ENCODE data around the gene RCSD1.

The RCSD1 gene

DNA sequence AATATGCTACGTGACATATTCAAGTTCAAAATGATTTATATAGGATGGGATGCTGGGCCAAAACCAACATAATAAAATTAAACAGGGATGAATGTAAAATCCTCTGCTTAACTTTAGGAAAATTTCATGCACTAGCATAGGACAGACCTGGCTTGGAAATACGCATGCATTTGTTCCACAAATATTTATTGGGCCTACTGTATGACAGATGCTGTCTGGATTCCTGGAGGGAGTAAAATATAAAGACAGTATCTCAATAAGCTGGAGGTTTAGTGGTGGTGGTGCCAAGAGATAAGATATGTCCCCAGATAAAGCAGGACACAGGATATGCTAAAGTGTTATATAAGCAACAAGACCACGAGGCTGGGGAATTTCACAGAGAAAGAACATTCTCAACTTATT, 15.1 kb downstream of the RCSD1 start:
- no peak for DNase-seq (ENCODE audit: low spot score)
- TF ChIP-seq, protein P1, sequence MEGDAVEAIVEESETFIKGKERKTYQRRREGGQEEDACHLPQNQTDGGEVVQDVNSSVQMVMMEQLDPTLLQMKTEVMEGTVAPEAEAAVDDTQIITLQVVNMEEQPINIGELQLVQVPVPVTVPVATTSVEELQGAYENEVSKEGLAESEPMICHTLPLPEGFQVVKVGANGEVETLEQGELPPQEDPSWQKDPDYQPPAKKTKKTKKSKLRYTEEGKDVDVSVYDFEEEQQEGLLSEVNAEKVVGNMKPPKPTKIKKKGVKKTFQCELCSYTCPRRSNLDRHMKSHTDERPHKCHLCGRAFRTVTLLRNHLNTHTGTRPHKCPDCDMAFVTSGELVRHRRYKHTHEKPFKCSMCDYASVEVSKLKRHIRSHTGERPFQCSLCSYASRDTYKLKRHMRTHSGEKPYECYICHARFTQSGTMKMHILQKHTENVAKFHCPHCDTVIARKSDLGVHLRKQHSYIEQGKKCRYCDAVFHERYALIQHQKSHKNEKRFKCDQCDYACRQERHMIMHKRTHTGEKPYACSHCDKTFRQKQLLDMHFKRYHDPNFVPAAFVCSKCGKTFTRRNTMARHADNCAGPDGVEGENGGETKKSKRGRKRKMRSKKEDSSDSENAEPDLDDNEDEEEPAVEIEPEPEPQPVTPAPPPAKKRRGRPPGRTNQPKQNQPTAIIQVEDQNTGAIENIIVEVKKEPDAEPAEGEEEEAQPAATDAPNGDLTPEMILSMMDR (IDR thresholded peaks at IDR 0.05; ENCODE audit: extremely low read depth, insufficient read depth, missing control alignments): no peak
- in situ Hi-C loops (cut with MboI; ENCODE audit: low pct_unique_long_range_greater_than_20kb, low sequenced_read_pairs, unreplicated experiment): no loop called here

DNA sequence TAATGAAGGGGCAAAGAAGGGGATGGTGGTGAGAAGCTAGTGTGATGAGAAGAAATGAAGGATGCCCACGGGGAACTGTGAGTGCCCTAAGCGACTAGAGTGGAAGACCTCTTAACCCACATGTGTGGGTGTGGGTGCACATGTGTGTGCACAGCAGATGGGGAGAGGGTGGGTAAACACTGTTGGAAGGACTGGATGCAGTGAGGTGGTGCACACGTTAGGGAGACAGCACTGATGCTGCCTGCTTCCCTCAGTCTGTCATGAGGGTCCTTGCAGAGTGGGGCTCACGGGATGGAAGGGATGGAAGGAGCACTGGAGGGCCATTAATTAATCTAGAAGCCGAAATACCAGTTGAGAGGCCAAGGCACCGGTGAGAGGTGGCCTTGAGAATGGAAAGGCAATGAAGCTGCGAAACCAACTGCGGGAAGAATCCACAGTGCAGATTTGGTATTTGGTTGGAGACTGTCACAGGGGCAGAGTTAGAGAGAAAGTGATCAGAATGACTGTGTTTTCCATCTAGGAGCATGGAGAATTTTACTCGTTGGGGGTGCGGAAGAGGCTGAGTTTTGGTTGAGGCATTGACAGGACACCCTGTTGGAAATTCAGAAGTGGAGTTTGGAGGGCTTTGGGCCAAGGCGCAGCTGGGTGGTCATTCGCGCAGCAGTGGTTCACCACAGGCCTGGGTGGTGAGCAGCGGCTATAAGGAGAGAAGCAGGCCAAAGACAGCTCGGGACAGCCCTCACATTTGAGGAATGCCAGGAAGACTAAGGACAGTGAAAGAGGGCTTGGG, 15.8 kb downstream of the RCSD1 start:
- TF ChIP-seq, protein P1 (IDR thresholded peaks at IDR 0.05; ENCODE audit: extremely low read depth, insufficient read depth, missing control alignments): no peak
- no peak for DNase-seq (ENCODE audit: low spot score)
- in situ Hi-C loops (cut with MboI; ENCODE audit: low pct_unique_long_range_greater_than_20kb, low sequenced_read_pairs, unreplicated experiment): no loop called here

DNA sequence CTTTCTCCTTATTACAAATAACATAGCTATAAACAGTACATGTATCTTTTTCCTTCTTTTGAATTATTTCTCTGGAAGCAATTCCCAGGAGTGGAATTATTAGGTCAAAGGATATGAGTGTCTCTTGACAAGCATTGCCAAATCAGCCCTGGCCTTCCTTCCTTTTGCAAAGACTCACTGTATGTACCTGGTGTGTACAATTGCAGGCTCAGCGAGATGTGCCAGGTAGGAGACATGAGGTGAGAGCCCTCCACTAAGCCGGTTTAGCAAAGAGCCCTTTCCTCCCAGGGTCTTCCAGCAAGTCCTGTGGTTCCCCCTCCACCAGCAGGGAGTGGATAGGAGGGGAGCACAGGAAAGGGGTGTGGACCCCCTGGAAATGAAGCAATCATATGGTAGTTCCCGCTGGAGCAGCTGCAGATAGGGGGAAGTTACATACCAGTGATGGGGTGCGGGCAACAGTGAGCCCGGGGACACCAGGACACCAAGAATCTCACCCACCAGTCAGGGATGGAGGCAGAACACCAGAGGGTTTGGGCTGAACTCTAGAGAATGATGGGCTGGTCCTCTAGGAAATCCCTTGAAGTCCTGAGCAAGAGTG, 18.3 kb downstream of the RCSD1 start:
- TF ChIP-seq, protein P1 (IDR thresholded peaks at IDR 0.05; ENCODE audit: extremely low read depth, insufficient read depth, missing control alignments): no peak
- in situ Hi-C loops (cut with MboI; ENCODE audit: low pct_unique_long_range_greater_than_20kb, low sequenced_read_pairs, unreplicated experiment): no loop called here
- DNase-seq (ENCODE audit: low spot score): no peak

DNA sequence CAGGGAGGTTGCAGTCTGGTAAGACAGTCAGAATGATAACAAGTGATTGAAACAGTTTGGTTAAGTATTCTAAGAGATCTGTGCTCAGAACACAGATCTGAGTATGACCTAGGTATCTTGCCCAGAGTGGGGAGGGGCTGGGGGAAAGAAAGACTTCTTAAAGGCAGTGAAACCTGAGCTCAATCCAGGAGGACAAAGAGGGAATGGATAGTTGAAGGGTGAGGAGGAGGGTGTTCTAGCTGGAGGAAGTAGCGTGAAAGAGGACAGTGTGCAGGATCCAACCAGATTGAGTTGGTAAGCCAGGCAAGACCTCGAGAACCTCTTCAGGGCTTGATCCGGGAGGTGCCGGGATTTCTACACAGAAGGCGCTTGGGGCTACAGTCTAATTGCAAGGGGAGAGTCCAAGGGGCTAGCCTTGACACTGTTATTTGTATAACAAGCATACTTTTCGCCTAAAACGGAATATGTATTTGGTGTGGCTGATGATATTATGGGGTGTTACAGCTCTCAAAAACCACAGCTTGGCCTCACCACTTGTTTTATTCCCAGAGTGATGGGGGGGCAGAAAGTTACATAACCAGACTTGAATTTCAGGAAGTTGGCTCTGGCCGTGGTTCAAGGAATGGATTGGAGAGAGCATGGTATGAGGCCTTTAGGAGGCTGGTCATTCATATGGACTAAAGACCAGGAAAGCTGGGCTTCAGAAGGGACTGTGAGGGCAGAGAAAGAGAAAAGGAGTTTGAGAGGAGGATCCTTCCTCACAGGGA, 19.1 kb downstream of the RCSD1 start:
- TF ChIP-seq, protein P1 (IDR thresholded peaks at IDR 0.05; ENCODE audit: extremely low read depth, insufficient read depth, missing control alignments): no peak
- no peak for DNase-seq (ENCODE audit: low spot score)

DNA sequence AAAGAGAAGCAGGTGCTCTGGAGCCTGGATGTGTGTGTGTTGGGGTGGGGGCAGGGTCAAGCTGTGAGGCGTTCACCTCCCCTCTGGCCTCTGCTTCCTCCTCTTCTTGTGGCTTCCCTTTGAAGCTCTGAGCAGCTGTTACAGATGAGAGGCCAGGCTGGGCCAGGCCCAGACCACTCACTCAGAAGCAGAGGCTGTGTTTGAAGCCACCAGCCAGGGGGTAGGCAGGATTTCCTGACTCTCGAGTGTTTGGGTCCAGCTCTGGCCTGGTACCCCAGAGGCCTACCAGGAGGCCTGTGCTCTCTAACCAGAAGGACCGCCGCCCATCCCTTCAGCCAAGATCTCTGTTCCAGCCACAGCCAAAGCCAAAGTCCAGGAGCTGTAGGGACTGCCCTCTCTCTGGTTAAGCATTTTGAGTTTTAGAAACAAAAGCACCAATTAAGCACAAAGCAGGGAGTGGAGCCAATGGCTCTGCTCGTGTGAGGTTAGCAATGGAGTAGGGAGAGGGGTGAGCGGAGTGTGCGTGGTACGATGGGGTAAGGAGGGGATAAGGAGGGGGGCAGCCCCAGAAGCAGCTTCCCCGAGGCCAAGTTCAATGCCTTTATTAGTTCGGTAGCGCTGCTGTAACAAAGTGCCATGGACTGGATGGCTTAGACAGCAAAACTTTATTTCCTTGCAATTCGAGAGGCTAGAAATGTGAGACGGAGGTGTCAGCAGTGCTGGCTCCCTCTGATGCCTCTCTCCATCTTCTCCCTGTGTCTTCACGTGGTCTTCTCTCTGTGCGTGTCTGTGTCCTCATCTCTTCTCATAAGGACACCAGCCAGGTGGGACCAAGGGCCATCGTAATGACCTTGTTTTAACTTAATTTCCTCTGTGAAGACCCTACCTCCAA, 20.5 kb downstream of the RCSD1 start:
- in situ Hi-C loops (cut with MboI; ENCODE audit: low pct_unique_long_range_greater_than_20kb, low sequenced_read_pairs, unreplicated experiment): no loop called here
- TF ChIP-seq, protein P1 (IDR thresholded peaks at IDR 0.05; ENCODE audit: extremely low read depth, insufficient read depth, missing control alignments): no peak
- no peak for DNase-seq (ENCODE audit: low spot score)

More for the DNA sequence above, 19.1 kb downstream of the RCSD1 start:
- in situ Hi-C loops (cut with MboI; ENCODE audit: low pct_unique_long_range_greater_than_20kb, low sequenced_read_pairs, unreplicated experiment): no loop called here

Measured in GM13977 (cell line).